Thyroid gland (tissue), 4 donors: ENCODE results near the gene METRNL.

ENCODE experiments used
- POLR2A ChIP-seq, 2 donors: fragments of 450-650 bp; IDR thresholded peaks; one replicate each; pipeline ENCODE4 v1.6.1; 2017; ENCODE audit warnings: antibody characterized with exemption in 2 of 2, mild to moderate bottlenecking in 2 of 2, moderate library complexity in 1 of 2
- TF ChIP-seq, protein P1 (sequence below), 6 experiments: fragments of 200-600 bp in 3 of 6; fragments of 450-650 bp in 3 of 6; sonication (generic) in 3 of 6; IDR thresholded peaks; one replicate each; pipeline ENCODE4 v1.5.1; 2016 to 2019; ENCODE audit warnings: antibody characterized with exemption in 6 of 6, mild to moderate bottlenecking in 2 of 6, inconsistent platforms in 1 of 6, moderate library complexity in 1 of 6

DNA sequence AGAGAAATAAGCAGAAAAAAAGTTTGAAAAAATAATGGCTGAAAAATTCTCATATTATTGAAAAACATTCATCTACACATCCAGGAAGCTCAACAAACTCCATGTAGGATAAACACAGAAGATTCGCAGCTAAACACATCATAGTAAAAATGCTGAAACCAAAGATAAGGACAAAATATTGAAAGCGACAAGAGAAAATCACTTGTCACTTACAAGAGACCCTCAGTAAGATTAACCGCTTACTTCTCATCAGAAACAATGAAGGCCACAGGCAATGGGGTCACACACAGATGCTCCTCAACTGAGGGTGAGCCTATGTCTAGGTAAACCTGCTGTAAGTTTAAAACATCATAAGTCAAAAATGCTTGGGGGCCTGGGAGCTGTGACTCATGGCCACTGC is 38.1 kb upstream of the METRNL start:
- no peak for TF ChIP-seq POLR2A (IDR thresholded peaks at IDR 0.05)
- TF ChIP-seq, protein P1, sequence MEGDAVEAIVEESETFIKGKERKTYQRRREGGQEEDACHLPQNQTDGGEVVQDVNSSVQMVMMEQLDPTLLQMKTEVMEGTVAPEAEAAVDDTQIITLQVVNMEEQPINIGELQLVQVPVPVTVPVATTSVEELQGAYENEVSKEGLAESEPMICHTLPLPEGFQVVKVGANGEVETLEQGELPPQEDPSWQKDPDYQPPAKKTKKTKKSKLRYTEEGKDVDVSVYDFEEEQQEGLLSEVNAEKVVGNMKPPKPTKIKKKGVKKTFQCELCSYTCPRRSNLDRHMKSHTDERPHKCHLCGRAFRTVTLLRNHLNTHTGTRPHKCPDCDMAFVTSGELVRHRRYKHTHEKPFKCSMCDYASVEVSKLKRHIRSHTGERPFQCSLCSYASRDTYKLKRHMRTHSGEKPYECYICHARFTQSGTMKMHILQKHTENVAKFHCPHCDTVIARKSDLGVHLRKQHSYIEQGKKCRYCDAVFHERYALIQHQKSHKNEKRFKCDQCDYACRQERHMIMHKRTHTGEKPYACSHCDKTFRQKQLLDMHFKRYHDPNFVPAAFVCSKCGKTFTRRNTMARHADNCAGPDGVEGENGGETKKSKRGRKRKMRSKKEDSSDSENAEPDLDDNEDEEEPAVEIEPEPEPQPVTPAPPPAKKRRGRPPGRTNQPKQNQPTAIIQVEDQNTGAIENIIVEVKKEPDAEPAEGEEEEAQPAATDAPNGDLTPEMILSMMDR (IDR thresholded peaks at IDR 0.05): no peak
